Fibroblast of peridontal ligament (primary cell): Measurements from ENCODE around the gene ZFTA.
"Not testable (repeated sequence)": the region's sequence is repeated elsewhere in the genome, so short reads cannot be mapped to it uniquely, and the experiment has no call there.

Experiments
- DNase-seq: peaks from one replicate; pipeline ENCODE4 v3.0.0-alpha.2; 2010; ENCODE audit errors: extremely low read depth

ZFTA gene

GRCh38 chr11:63768237-63769041, at the start of gene ZFTA:
Gene ZFTA (minus strand): TSS chr11:63768775. CDS start chr11:63768622, 153 bp downstream.
- peak; percentile 51 for DNase-seq

GRCh38 chr11:63817758-63818498, 49.4 kb upstream of the ZFTA start:
- DNase-seq: no peak

GRCh38 chr11:63816732-63817131, 48.2 kb upstream of the ZFTA start:
- DNase-seq: no peak

- DNase-seq: no peak
Observed at GRCh38 chr11:63816166-63816565, 47.6 kb upstream of the ZFTA start.

- DNase-seq: peak; percentile 10
Observed at GRCh38 chr11:63814383-63814736, 45.8 kb upstream of the ZFTA start.

GRCh38 chr11:63813563-63814382, 45.2 kb upstream of the ZFTA start:
- peak; percentile 45 for DNase-seq

- peak; percentile 46 for DNase-seq
Observed at GRCh38 chr11:63813035-63813562, 44.5 kb upstream of the ZFTA start, which contains the start of gene SPINDOC. Gene SPINDOC (plus strand): TSS chr11:63813456. CDS start chr11:63813687, 231 bp downstream.

GRCh38 chr11:63811522-63811921, 42.9 kb upstream of the ZFTA start:
- no peak for DNase-seq

GRCh38 chr11:63810383-63810782, 41.8 kb upstream of the ZFTA start:
- DNase-seq: not testable (repeated sequence)

GRCh38 chr11:63805844-63806415, 37.4 kb upstream of the ZFTA start:
- DNase-seq: no peak

GRCh38 chr11:63804259-63804658, 35.7 kb upstream of the ZFTA start:
- DNase-seq: no peak

GRCh38 chr11:63802637-63803414, 34.3 kb upstream of the ZFTA start:
- DNase-seq: peak; percentile 54

GRCh38 chr11:63800921-63801320, 32.3 kb upstream of the ZFTA start:
- DNase-seq: no peak

- no peak for DNase-seq
Observed at GRCh38 chr11:63795066-63795465, 26.5 kb upstream of the ZFTA start.

GRCh38 chr11:63793161-63793560, 24.6 kb upstream of the ZFTA start:
- DNase-seq: no peak

GRCh38 chr11:63791495-63792167, 23.1 kb upstream of the ZFTA start:
- DNase-seq: no peak

- DNase-seq: no peak
Observed at GRCh38 chr11:63785823-63786222, 17.2 kb upstream of the ZFTA start.

GRCh38 chr11:63783925-63784592, 15.5 kb upstream of the ZFTA start:
- DNase-seq: no peak

GRCh38 chr11:63782749-63783148, 14.2 kb upstream of the ZFTA start:
- DNase-seq: no peak

GRCh38 chr11:63779039-63779438, 10.5 kb upstream of the ZFTA start:
- peak; percentile 24 for DNase-seq
